ENCODE results near the gene TGFBR3L.

Gene TGFBR3L

DNA sequence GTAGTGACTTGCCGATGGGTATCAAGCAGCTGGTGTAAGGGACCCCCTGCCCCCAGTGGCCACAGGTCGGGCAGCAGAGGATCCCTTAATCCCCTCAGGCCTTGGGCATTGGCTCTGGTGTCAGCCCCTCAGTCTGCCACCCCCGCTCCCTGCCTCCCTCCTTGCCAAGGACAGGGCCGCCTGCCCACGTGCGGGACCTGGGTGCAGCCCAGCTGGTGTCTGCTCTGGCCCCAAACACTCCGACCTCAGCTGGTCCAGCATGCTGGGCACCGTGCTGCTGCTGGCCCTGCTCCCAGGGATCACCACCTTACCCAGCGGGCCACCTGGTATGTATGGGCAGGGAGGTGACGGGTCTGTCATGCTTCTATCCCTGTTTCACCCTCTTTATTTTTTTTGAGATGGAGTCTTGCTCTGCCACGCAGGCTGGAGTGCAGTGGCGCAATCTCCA lies at the start of gene TGFBR3L:
Gene TGFBR3L, plus strand, starts transcription at position 233 of the 448 bp plus-strand sequence.
- DNase-seq = no peak

- no peak for DNase-seq
These were observed 49.2 kb upstream of the TGFBR3L start for GRCh38 chr19:7865262-7865911.

DNA sequence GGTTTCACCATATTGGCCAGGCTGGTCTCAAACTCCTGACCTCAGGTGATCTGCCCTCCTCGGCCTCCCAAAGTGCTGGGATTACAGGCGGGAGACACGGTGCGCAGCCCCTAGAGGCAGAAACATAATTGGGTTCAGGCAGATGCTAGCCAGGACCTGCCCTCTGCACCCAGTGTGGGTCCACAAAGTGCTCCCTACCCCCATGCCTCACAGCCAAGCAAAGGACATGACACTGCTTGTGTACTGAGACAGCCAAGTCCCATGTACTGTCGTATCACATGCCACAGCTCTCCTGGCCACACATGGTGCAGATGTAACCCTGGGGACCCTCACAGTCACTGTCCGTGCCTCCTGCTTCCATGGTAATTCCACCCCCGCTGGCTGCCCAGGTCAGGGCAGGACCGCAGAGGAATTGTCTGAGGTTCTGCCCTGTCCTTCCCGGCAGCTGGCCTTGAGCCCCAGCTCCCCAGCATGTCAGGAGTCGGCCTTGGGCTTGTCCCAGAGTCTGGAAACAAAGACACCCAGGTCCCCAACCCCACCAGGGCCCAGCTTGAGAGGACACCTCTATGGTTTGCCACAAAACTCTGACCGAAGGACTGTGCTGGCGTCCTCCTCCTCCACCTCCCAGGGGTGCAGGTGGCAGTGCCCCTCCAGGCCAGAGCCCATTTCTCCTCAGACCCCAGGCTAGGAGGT lies 48.1 kb upstream of the TGFBR3L start:
- no peak for DNase-seq

DNA sequence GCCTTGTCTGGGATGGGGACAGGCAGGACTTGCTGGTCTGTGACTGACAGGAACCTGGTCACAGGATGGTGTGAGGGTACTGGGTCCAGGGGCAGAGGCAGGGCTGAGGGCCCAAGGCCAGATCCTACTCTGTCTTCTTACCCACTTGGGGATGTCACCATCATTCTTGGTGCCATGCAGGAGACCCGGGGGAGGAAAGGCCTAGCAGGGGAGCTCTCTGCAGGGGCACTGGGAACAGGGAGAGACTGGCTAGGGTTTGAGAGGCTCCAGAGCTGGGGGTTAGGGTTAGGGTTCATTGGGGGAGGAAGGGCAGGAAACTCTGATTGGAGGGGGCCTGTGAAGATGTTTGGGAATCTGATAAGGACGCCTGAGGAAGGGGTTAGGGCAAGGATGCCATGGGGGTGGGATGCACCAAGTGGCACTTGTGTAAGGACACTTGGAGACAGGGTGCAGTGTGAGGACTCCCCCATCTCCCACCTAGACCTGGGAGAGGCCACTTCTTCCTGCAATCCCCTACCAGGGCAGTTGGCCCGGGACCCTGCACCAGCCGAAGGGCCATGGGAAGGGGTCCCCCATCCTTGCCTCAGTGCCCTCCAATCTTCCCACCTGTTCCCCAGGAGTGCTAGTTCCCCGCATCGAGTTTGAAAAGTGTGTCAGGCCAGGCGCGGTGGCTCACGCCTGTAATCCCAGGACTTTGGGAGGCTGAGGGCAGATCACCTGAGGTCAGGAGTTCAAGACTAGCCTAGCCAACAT lies 47.4 kb upstream of the TGFBR3L start:
- DNase-seq = no peak

GRCh38 chr19:7868326-7868670 lies 46.3 kb upstream of the TGFBR3L start:
- DNase-seq = no peak

- no peak for DNase-seq
These were observed 45.8 kb upstream of the TGFBR3L start for GRCh38 chr19:7868671-7869452.

- DNase-seq = no peak
These were observed 45.1 kb upstream of the TGFBR3L start for GRCh38 chr19:7869453-7869909.

DNA sequence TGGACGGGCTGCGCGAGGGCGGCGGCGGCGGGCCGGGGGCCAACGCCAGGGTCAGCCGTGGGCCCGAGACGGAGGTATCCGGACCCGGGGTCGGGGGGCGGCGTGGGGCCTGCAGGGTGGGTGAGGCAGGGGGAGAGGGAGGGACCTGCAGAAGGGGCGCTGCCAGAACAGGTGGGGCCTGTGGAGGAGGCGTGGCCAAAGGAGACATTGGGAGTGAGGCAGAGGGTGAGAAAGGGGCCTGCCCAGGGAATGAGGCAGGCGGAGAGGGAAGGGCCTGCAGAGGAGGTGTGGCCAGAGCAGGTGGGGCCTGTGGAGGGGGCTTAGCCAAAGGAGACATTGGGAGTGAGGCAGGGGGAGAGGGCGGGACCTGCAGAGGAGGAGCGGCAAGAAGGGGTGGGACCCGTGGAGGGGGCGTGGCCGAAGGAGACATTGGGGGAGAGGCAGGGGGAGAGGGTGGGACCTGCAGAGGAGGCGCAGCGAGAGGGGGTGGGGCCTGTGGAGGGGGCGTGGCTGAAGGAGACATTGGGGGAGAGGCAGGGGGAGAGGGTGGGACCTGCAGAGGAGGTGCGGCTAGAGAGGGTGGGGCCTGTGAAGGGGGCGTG lies 44.6 kb upstream of the TGFBR3L start:
- DNase-seq = peak; percentile 70

DNA sequence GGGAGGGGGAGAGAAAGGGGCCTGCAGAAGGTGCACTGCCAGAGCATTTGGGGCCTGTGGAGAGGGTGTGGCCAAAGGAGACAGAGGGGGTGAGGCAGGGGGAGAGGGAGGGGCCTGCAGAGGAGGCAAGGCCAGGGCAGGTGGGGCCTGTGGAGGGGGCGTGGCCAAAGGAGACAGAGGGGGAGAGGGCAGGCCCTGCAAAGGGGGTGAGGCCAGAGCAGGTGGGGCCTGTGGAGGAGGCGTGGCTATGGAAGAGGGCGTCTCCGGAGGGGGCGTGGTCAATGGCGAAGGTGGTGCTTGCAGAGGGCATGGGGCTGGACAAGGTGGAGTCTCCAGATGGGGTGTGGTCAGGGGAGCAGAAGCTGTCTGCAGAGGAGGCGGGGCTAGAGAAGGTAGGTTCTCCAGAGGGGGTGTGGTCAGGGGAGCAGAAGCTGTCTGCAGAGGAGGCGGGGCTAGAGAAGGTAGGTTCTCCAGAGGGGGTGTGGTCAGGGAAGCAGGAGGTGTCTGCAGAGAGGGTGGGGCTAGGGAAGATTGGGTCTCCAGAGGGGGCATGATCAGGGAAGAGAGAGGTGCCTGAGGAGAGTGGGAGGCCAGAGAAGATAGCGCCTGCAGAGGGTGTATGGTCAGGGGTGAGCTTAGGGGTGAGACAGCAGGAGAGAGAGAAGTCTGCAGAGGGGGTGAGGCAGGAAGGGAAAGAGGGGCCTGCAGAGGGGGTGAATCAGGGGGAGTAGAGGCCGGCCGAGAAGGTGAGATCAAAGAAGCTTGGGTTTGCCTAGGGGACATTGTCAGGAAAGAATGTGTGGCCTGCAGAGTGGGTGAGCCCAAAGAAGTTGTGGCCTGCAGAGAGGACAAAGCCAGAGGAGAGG lies 43.8 kb upstream of the TGFBR3L start:
- peak; percentile 86 for DNase-seq

DNA sequence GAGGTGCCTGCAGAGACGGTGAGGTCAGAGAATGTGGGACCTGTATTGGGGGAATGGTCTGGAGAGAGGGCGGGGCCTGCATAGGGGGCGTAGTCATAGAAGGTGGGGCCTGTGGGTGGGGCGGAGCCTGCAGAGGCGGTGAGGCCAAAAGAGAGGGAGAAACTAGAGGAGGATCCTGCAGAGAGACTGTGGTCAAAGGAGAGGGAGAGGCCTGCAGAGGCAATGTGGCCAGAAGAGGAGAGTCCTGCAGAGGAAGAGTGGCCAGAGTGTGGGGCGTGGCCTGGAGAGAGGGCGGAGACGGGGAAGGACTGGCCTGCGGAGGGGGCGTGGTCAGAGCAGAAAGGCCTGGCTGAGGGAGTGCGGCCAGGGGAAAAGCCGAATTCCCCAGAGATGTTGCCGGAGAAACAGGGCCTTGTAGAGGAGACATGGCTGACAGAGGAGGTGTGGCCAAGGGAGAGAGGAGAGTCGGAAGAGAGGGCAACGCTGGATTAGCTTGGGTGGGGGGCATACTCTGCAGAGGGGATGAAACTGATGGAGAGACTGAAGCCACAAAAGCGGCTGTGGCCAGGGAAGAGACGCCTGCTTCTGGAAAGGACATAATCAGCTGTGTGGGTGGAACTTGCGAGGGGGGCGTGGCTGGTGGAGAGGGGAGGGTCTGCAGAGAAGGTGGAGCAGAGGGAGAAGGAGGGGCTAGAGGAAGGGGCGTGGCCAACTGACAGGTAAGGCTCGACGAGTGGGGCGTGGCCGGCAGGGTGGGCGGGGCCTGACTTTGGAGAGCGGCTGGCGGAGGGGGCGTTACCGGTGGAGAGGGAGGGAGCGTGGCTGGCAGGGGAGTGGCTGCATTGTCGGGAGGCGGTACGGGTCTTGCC lies 43.0 kb upstream of the TGFBR3L start:
- peak; percentile 96 for DNase-seq

- DNase-seq = no peak
These were observed 42.1 kb upstream of the TGFBR3L start for GRCh38 chr19:7872306-7873204.

- DNase-seq = no peak
These were observed 41.1 kb upstream of the TGFBR3L start for GRCh38 chr19:7873304-7874075.

DNA sequence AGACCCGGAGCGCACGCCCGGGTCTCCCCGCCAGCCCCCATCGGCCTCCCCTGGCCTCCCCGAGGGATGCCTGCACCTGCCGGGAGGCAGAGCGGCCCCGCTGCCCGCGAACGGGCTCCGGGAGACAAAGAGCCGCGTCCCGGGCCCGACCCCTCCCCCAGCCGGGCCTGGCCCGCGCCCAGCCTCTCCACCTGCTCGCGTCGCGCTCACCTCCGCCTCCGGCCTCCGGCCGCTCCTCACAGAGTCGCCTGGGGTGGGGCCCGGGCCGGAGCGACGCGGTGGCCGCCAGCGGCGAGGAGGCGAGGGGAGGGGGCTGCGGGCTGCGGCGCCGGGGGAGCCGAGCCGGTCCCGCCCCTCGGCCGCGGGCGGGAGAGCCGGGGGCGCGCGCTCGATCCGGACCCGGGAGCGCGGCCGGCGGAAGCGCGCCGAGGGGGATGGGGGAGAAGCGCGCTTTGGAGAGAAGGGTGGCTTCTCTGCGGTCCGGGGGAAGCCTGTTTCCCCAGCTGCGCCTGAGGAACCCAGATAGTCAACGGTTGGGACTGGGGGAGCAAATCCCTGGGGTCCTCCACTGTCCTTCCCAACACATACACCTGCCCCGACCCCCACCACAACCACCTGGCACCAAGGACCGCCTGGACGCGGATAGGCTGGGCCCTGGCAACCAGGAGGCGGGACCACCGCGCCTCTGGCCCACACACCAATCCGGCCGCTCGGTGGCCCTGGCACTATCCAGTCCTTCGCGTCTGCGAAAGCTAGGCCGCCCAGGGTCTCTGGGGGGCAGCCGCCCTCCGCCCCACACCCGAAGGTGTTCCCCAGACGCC lies 40.3 kb upstream of the TGFBR3L start, which contains the start of gene PRR36:
Gene PRR36, minus strand, starts transcription at position 315 of the 821 bp plus-strand sequence. CDS start 701 bp downstream, outside the sequence.
- peak; percentile 92 for DNase-seq

DNA sequence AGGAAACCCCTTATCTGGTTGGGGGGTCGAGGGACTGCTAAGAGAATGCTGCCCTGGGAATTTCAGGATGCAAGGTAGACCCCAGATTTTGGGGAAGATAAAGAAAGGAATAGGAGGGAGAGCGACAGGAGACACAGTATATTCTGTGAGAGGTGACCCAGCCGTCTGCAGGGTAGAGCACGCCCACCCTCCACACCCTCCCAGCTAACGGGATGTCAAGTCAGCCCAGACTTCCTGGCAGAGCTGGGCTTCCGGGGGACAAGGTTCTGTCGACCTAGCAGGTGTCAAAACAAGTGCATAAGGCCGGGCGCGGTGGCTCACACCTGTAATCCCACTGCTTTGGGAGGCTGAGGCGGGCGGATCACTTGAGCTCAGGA lies 39.7 kb upstream of the TGFBR3L start:
- DNase-seq = no peak

GRCh38 chr19:7877249-7877836 lies 37.3 kb upstream of the TGFBR3L start:
- no peak for DNase-seq

DNA sequence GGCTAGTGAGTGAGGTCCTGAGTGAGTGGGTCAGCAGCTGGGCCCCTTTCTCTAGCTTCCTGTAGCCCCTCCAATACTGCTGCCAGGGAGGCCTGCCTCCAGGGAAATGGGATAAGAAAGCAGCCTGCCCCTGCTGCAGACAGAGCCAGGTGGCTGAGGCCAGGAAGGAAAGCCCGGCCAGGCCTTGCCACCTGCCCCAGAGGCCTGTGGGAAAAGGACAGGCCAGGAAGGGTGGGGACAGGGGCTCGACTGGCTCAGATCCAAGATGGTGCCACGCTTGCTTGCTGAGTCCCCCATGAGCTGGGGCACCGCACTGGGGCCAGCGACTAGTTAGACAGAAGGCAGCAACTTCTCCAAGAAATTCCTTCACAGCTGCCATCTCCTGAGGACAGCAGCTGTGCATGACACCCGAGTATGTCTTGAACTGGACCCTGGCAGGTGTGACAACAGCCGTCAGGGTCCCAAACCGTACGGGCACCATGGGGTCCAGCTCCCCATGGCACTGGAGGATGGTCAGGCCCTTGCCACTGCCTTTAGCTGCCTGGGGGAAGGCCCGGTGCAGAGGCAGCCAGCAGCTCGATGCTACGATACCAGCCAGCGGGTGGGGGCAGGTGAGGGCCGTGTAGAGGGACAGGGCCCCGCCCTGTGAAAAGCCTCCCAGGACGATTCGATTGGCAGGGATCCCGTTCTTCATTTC lies 35.4 kb upstream of the TGFBR3L start:
- no peak for DNase-seq

DNA sequence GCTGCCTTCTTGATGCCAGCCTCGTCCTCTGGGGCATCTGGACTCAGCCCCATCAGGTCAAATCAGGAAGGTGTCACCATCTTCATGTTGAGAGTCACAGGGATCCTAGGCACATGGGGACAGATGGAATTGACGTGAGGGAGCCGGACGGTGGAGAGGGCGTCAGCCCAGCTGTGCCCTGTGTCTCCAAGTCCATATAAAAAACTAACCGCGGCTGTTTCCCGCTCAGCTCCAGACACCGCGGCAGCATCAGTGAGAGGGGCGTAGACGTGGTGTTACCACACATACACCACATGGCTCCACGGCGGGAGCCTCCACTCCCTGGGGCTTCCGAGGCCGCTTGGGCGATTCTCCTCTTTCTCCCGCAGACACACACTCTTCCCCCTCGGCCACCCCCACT lies 34.8 kb upstream of the TGFBR3L start:
- no peak for DNase-seq

Measured in NCI-H1436 (cell line).